IMR-90 (cell line): ENCODE results near the gene RPS6KA4. TPM values are rescaled to one million over a fixed set of nuclear protein-coding genes. Genes with fewer than 3 reads are reported as not detected.

Experiments used
- ATAC-seq: fragments of 200-7000 bp; cut with Tn5 transposase; 2 replicates; pipeline ENCODE4 v1.9.1; 2020; ENCODE audit warnings: low read depth, mild to moderate bottlenecking, moderate library complexity
- BruUV-seq: library from RNA; stranded (reverse); fragments of 400-500 nt; replicated peaks from 2 replicates; lab custom pipeline; 2021; lab: Mats Ljungman, UMichigan
- CTCF ChIA-PET: fragments of 300-600 bp; formaldehyde crosslinking; extraction: SDS; loops from one replicate; lab custom pipeline; 2021; ENCODE audit warnings: antibody characterized with exemption; lab: Yijun Ruan, JAX
- POLR2A ChIA-PET: fragments of 300-600 bp; sonication (Branson Sonifier 250); formaldehyde crosslinking; loops from one replicate; lab custom pipeline; 2022; ENCODE audit warnings: antibody characterized with exemption; ENCODE audit not compliant: unreplicated experiment; lab: Charles Lee
- DNase-seq: peaks from one replicate; pipeline ENCODE4 v3.0.0; 2013
- H2AFZ ChIP-seq: replicated peaks from 2 replicates; pipeline ENCODE3; 2013; ENCODE audit warnings: low read length, mild to moderate bottlenecking; ENCODE audit not compliant: poor library complexity
- H2AK5ac ChIP-seq: 2 replicates; pipeline ENCODE4 v1.6.1; 2013; ENCODE audit warnings: low read depth, low read length, inconsistent platforms
- H2AK9ac ChIP-seq: replicated peaks from 2 replicates; pipeline ENCODE3; 2013; ENCODE audit warnings: mild to moderate bottlenecking, low read depth, low read length, moderate library complexity; ENCODE audit not compliant: poor library complexity
- H2BK120ac ChIP-seq: 2 replicates; pipeline ENCODE4 v1.6.1; 2013; ENCODE audit warnings: low read depth, low read length, inconsistent platforms
- H2BK15ac ChIP-seq: 3 replicates; pipeline ENCODE4 v1.6.1; 2013; ENCODE audit warnings: low read depth, low read length, inconsistent platforms
- H2BK20ac ChIP-seq: 2 replicates; pipeline ENCODE4 v1.6.1; 2013; ENCODE audit warnings: low read depth, mild to moderate bottlenecking, inconsistent platforms, low read length, moderate library complexity
- H2BK5ac ChIP-seq: 2 replicates; pipeline ENCODE4 v1.6.1; 2013; ENCODE audit warnings: mild to moderate bottlenecking, low read depth, low read length, inconsistent platforms; ENCODE audit not compliant: poor library complexity, severe bottlenecking
- H3K14ac ChIP-seq: replicated peaks from 2 replicates; pipeline ENCODE4 v1.6.1; 2013; ENCODE audit warnings: low read depth, low read length, inconsistent platforms
- H3K18ac ChIP-seq: 2 replicates; pipeline ENCODE4 v1.6.1; 2013; ENCODE audit warnings: low read depth, low read length, control low read depth
- H3K23ac ChIP-seq: 2 replicates; pipeline ENCODE4 v1.6.1; 2013; ENCODE audit warnings: low read depth, low read length, inconsistent platforms
- H3K27ac ChIP-seq: 2 replicates; pipeline ENCODE4 v1.5.1; 2013; ENCODE audit warnings: mild to moderate bottlenecking, control low read depth, low read length; ENCODE audit not compliant: insufficient read depth
- H3K27me3 ChIP-seq: 2 replicates; pipeline ENCODE4 v1.6.1; 2013; ENCODE audit warnings: low read length; ENCODE audit not compliant: control insufficient read depth, insufficient read depth
- H3K36me3 ChIP-seq: 2 replicates; pipeline ENCODE4 v1.6.1; 2013; ENCODE audit warnings: low read length, mixed read lengths; ENCODE audit not compliant: control insufficient read depth, insufficient read depth
- H3K4ac ChIP-seq: 2 replicates; pipeline ENCODE4 v1.6.1; 2013; ENCODE audit warnings: low read depth, low read length, inconsistent platforms
- H3K4me1 ChIP-seq: 2 replicates; pipeline ENCODE4 v1.6.1; 2013; ENCODE audit warnings: low read length, mixed read lengths; ENCODE audit not compliant: control insufficient read depth, insufficient read depth
- H3K4me2 ChIP-seq: 2 replicates; pipeline ENCODE4 v1.6.1; 2013; ENCODE audit warnings: low read depth, mild to moderate bottlenecking, control low read depth, low read length, moderate library complexity
- H3K4me3 ChIP-seq: 2 replicates; pipeline ENCODE4 v1.5.1; 2013; ENCODE audit warnings: low read depth, mild to moderate bottlenecking, control low read depth, low read length, moderate library complexity; ENCODE audit not compliant: insufficient read depth
- H3K56ac ChIP-seq: 2 replicates; pipeline ENCODE4 v1.6.1; 2013; ENCODE audit warnings: low read length, inconsistent platforms; ENCODE audit not compliant: insufficient read depth; ENCODE audit errors: extremely low read depth
- H3K79me1 ChIP-seq, 2 experiments: 2 replicates each; pipeline ENCODE4 v1.6.1; 2013; ENCODE audit warnings: low read length in 2 of 2, inconsistent platforms in 1 of 2, low read depth in 1 of 2
- H3K9ac ChIP-seq: 2 replicates; pipeline ENCODE4 v1.6.1; 2013; ENCODE audit warnings: low read depth, low read length, control low read depth
- H3K9me1 ChIP-seq: 2 replicates; pipeline ENCODE4 v1.6.1; 2013; ENCODE audit warnings: low read length, inconsistent platforms; ENCODE audit not compliant: insufficient read depth
- H3K9me3 ChIP-seq: 2 replicates; pipeline ENCODE4 v1.6.1; 2013; ENCODE audit warnings: low read length; ENCODE audit not compliant: control insufficient read depth, insufficient read depth
- H4K20me1 ChIP-seq: 2 replicates; pipeline ENCODE4 v1.6.1; 2013; ENCODE audit warnings: low read length, inconsistent platforms; ENCODE audit not compliant: insufficient read depth
- H4K5ac ChIP-seq: 2 replicates; pipeline ENCODE4 v1.6.1; 2013; ENCODE audit warnings: mild to moderate bottlenecking, low read depth, low read length, control low read depth
- H4K8ac ChIP-seq, 2 experiments: 2 replicates each; pipeline ENCODE4 v1.6.1; 2013; ENCODE audit warnings: low read depth in 2 of 2, low read length in 2 of 2, control low read depth in 1 of 2, inconsistent platforms in 1 of 2
- H4K91ac ChIP-seq: 2 replicates; pipeline ENCODE4 v1.6.1; 2013; ENCODE audit warnings: low read depth, low read length, inconsistent platforms; ENCODE audit not compliant: insufficient read depth
- BHLHE40 ChIP-seq: fragments of 150-350 bp; IDR thresholded peaks from 2 replicates; pipeline ENCODE4 v1.6.1; 2016; ENCODE audit warnings: mild to moderate bottlenecking, low read depth, low read length
- FOS ChIP-seq: fragments of 150-350 bp; IDR thresholded peaks from 2 replicates; pipeline ENCODE4 v1.6.1; 2016; ENCODE audit warnings: low read depth, low read length
- MXI1 ChIP-seq: IDR thresholded peaks from 2 replicates; pipeline ENCODE4 v1.6.1; 2012; ENCODE audit warnings: low read depth, mild to moderate bottlenecking, low read length, moderate library complexity, borderline replicate concordance
- WGBS, 2 experiments: methylation state at CpG; one replicate each; pipeline versions ENCODE4 v1.1.5 to v1.1.7; 2013; ENCODE audit warnings: missing lambda C conversion rate in 2 of 2; ENCODE audit not compliant: insufficient read length in 1 of 2; ENCODE audit errors: extremely low coverage in 2 of 2; 5-methylcytosine and 5-hydroxymethylcytosine counted together
- dilution Hi-C: fragments of 300-500 bp; cut with HindIII; formaldehyde crosslinking; loops from one replicate; pipeline ENCODE4 v1.14.3; 2018; ENCODE audit warnings: low sequenced_read_pairs; ENCODE audit not compliant: unreplicated experiment
- in situ Hi-C: fragments of 300-500 bp; cut with MboI; formaldehyde crosslinking; loops from 3 replicates; pipeline ENCODE4 v1.14.3; 2019; ENCODE audit warnings: low sequenced_read_pairs, inconsistent platforms, mixed read lengths
- intact Hi-C: fragments of 100-400 bp; cut with micrococcal nuclease; formaldehyde crosslinking; loops from 2 replicates; pipeline ENCODE4 v1.10.0; 2022
- polyA plus RNA-seq, 3 experiments: library from polyadenylated mRNA; depleted of rRNA; stranded (reverse); fragments of >200 nt; gene quantifications; 2 replicates each; pipeline ENCODE4 v1.2.3, GENCODE V29; 2012; ENCODE audit warnings: low replicate concordance in 1 of 3
- total RNA-seq: library from RNA; depleted of rRNA; stranded (reverse); fragments of >200 nt; gene quantifications from 2 replicates; pipeline ENCODE4 v1.2.3, GENCODE V29; 2012
- TF ChIP-seq, protein P1 (sequence below): conservative IDR thresholded peaks from 2 replicates; pipeline ENCODE4 v1.5.1; 2012; ENCODE audit warnings: mild to moderate bottlenecking, low read depth, low read length, improper control_type of control experiment

Gene RPS6KA4
- total and polyA plus RNA-seq, 2 of the 4 experiments (the other 2 are of a cell fraction) = 38.8 to 52.9 TPM

DNA sequence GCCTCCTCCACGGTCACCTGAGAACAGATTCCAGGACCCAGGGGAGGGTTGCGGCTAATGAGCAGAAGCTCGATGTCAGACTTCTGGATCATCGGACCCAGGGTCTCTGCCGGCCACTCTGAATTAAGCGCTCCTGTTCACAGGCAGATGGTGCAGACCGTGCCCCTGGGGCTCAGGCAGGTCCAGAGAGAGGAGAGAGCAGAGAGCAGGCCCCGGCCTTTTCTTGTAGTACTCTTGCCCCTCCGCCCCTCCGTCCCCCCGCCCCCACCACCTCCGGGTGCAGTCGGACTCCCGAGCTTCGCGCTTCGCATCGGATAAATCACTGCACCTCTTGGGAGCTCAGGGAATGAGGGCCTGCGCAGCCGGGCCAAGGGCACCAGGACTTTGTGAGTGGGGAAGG, 50.3 kb downstream of the RPS6KA4 start:
- ChIA-PET POLR2A (no interaction called here), CTCF (no interaction called here)

More for the DNA sequence above, 50.3 kb downstream of the RPS6KA4 start:
- intact Hi-C loops (no loop called here), in situ Hi-C loops (no loop called here), dilution Hi-C loops (no loop called here)
- H4K91ac ChIP-seq = no peak overlapping the region
- no peak overlapping the region for H2BK120ac ChIP-seq
- H3K14ac ChIP-seq = no peak overlapping the region
- H4K8ac ChIP-seq = no peak overlapping the region
- H3K4ac ChIP-seq = no peak overlapping the region
- no peak overlapping the region for H3K9ac ChIP-seq
- H4K20me1 ChIP-seq = no peaks in the 10 kb centered on the region
- H3K4me1 ChIP-seq = no peaks in the 10 kb centered on the region
- H3K9me1 ChIP-seq = no peaks in the 10 kb centered on the region
- H3K79me1 ChIP-seq = no peaks in the 10 kb centered on the region
- peaks cover 27% of the 10 kb centered on the region for H3K27me3 ChIP-seq
- no peak overlapping the region for H2AFZ ChIP-seq
- no peak overlapping the region for H3K56ac ChIP-seq
- no peak overlapping the region for H2BK20ac ChIP-seq
- H3K18ac ChIP-seq = no peak overlapping the region
- H2BK15ac ChIP-seq = no peak overlapping the region
- no peak overlapping the region for H2AK9ac ChIP-seq
- no peak overlapping the region for H2BK5ac ChIP-seq
- no peak overlapping the region for H2AK5ac ChIP-seq
- DNase-seq = no peak
- WGBS, 2 experiments = 100% methylated on average over 2 of the region's 20 CpGs; no CpG with 5 or more reads in 1 of the 2 experiments
- no peak for ATAC-seq
- H3K9me3 ChIP-seq = peaks cover under 1% of the 10 kb centered on the region; the same call in 1 of the 2 replicates
- no TSS peak for BruUV-seq
- no peak for TF ChIP-seq BHLHE40
- TF ChIP-seq, protein P1, sequence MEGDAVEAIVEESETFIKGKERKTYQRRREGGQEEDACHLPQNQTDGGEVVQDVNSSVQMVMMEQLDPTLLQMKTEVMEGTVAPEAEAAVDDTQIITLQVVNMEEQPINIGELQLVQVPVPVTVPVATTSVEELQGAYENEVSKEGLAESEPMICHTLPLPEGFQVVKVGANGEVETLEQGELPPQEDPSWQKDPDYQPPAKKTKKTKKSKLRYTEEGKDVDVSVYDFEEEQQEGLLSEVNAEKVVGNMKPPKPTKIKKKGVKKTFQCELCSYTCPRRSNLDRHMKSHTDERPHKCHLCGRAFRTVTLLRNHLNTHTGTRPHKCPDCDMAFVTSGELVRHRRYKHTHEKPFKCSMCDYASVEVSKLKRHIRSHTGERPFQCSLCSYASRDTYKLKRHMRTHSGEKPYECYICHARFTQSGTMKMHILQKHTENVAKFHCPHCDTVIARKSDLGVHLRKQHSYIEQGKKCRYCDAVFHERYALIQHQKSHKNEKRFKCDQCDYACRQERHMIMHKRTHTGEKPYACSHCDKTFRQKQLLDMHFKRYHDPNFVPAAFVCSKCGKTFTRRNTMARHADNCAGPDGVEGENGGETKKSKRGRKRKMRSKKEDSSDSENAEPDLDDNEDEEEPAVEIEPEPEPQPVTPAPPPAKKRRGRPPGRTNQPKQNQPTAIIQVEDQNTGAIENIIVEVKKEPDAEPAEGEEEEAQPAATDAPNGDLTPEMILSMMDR = no peak
- no peak for TF ChIP-seq FOS
- TF ChIP-seq MXI1 = no peak
- H3K23ac ChIP-seq = no peak overlapping the region
- no peak overlapping the region for H3K27ac ChIP-seq
- H3K36me3 ChIP-seq = no peaks in the 10 kb centered on the region
- H4K5ac ChIP-seq = no peak overlapping the region
- H3K4me3 ChIP-seq = no peak overlapping the region
- no peak overlapping the region for H3K4me2 ChIP-seq
